KOPT-K1 (cell line): ENCODE measurements around the gene CALN1.

Experiments used
- H3K27ac ChIP-seq: fragments of 200-600 bp; sonication (generic); 2 replicates; pipeline ENCODE4 v1.5.1; 2016; ENCODE audit warnings: antibody characterized with exemption, mild to moderate bottlenecking, low read depth, low read length; ENCODE audit not compliant: poor library complexity, severe bottlenecking
- H3K36me3 ChIP-seq: fragments of 200-600 bp; sonication (generic); 2 replicates; pipeline ENCODE4 v1.5.1; 2017; ENCODE audit warnings: antibody characterized with exemption, mild to moderate bottlenecking, low read length, moderate library complexity; ENCODE audit not compliant: insufficient read depth
- H3K9me3 ChIP-seq: fragments of 200-600 bp; sonication (generic); 2 replicates; pipeline ENCODE4 v1.5.1; 2017; ENCODE audit warnings: antibody characterized with exemption, low read length, mild to moderate bottlenecking; ENCODE audit not compliant: insufficient read depth, poor library complexity, severe bottlenecking

Gene CALN1

GRCh38 chr7:72278550-72278949 is 133.6 kb downstream of the CALN1 start:
- H3K27ac ChIP-seq: no peak overlapping the region
- no peaks in the 10 kb centered on the region for H3K36me3 ChIP-seq
- no peaks in the 10 kb centered on the region for H3K9me3 ChIP-seq

- Histone ChIP-seq H3K9me3 (no peaks in the 10 kb centered on the region), H3K27ac (no peak overlapping the region), H3K36me3 (no peaks in the 10 kb centered on the region)
Measured at GRCh38 chr7:72275382-72276070, 136.6 kb downstream of the CALN1 start.

- no peaks in the 10 kb centered on the region for H3K9me3 ChIP-seq
Measured at GRCh38 chr7:72272479-72272878, 139.7 kb downstream of the CALN1 start.

DNA sequence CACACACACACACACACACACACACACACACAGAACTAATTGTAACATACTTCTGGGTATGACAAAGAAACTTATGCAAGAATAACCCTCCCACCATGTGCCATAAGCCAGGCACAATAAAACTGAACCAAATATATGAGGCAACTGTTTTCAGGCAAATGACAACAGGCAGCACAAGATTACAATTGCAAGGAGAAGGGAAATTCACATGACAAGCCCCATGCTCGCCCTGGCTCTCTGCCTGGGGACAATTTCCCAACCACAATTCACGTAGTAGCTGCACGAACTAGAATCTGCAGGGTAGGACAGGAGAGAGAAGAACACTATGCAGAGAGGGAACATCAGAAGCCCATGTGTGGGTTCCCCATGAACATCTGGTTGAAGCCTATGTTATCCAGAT is 143.3 kb downstream of the CALN1 start:
- Histone ChIP-seq H3K36me3 (no peaks in the 10 kb centered on the region), H3K27ac (no peak overlapping the region), H3K9me3 (no peaks in the 10 kb centered on the region)

More at GRCh38 chr7:72272479-72272878, 139.7 kb downstream of the CALN1 start:
- no peaks in the 10 kb centered on the region for H3K36me3 ChIP-seq
- no peak overlapping the region for H3K27ac ChIP-seq

DNA sequence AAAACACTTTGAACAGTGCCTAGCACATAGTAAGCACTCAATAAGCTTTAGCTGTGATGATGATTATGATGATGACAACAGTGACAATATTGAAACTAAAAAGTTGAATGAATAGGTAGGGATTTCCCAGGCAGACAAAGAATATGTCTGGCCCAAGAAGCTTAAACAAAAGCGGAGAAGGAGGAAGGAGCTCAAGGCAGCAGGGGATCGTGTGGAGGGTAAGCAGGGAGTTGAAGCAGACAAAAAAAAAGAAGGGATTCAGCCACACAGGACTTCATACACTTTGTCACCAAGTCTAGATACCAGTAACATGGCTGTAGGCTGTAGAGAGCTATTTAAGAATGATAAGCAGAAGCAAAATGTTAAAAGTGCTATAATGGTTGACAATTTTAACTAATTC is 144.0 kb downstream of the CALN1 start:
- Histone ChIP-seq H3K9me3 (no peaks in the 10 kb centered on the region), H3K27ac (no peak overlapping the region), H3K36me3 (no peaks in the 10 kb centered on the region)

- no peaks in the 10 kb centered on the region for H3K9me3 ChIP-seq
- no peaks in the 10 kb centered on the region for H3K36me3 ChIP-seq
- no peak overlapping the region for H3K27ac ChIP-seq
Measured at GRCh38 chr7:72267291-72267800, 144.8 kb downstream of the CALN1 start.

GRCh38 chr7:72266771-72267170 is 145.4 kb downstream of the CALN1 start:
- Histone ChIP-seq H3K36me3 (no peaks in the 10 kb centered on the region), H3K27ac (no peak overlapping the region), H3K9me3 (no peaks in the 10 kb centered on the region)

- Histone ChIP-seq H3K9me3 (no peaks in the 10 kb centered on the region), H3K36me3 (no peaks in the 10 kb centered on the region), H3K27ac (no peak overlapping the region)
Measured at GRCh38 chr7:72265071-72265904, 146.8 kb downstream of the CALN1 start.

DNA sequence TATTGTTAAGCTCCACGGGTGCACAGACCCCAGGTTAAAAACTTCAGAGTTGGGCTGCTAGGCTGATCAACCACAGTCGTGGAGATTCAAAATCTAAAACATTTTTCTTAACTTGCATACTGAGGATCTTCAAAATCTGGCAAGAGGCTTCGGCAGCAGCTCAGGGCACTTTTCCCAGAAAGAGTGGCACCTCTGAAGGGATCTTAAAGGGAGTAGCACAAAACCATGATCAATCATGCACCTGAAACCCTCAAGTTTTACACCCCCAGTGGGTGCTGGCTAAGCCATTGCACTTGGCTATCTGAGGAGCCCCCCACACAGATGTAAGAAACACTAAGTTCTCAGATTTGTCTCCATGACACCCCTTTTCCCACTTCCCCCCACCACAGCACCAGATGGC is 151.7 kb downstream of the CALN1 start:
- no peak overlapping the region for H3K27ac ChIP-seq
- H3K36me3 ChIP-seq: no peaks in the 10 kb centered on the region
- H3K9me3 ChIP-seq: peaks cover 3% of the 10 kb centered on the region

GRCh38 chr7:72258074-72258473 is 154.1 kb downstream of the CALN1 start:
- peaks cover 3% of the 10 kb centered on the region for H3K9me3 ChIP-seq
- H3K36me3 ChIP-seq: no peaks in the 10 kb centered on the region
- no peak overlapping the region for H3K27ac ChIP-seq

DNA sequence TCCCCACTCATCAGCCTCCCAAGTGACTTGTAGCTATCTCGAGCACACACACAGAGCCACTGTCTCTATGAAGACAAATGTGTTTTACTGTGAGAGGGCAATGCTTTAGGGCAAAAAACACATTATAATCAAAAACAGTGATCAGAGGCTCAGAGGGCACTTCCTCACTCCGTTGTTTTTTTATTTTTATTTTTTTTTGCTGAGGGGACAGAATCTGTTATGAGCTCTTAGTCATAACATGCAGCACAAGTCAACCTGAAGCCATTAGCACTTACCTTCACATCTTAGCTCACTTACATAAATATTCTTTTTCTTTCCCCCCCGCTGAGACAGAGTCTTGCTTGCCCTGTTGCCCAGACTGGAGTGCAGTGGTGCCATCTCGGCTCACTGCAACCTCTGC is 157.7 kb downstream of the CALN1 start:
- peaks cover 3% of the 10 kb centered on the region for H3K9me3 ChIP-seq
- H3K27ac ChIP-seq: no peak overlapping the region
- H3K36me3 ChIP-seq: no peaks in the 10 kb centered on the region

DNA sequence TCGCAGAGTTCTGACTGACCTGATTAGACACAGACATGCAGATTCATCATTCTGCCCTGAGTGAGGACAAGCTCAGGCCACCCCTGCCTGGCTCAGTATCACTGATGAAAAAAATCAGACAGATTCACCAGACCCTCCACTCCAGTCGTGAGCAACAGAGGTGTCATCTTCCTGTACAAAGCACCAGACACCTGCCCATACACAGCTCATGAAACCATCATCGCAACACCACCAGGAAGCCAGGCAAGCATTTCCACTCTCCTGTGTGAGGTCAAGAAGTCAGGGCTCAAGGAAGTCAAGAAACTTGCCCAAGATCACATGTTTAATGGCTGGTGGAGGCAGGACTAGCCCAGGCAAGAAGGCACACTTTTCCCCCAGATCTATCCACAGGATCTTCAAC is 163.0 kb downstream of the CALN1 start:
- H3K9me3 ChIP-seq: no peaks in the 10 kb centered on the region
- H3K36me3 ChIP-seq: no peaks in the 10 kb centered on the region
- no peak overlapping the region for H3K27ac ChIP-seq

DNA sequence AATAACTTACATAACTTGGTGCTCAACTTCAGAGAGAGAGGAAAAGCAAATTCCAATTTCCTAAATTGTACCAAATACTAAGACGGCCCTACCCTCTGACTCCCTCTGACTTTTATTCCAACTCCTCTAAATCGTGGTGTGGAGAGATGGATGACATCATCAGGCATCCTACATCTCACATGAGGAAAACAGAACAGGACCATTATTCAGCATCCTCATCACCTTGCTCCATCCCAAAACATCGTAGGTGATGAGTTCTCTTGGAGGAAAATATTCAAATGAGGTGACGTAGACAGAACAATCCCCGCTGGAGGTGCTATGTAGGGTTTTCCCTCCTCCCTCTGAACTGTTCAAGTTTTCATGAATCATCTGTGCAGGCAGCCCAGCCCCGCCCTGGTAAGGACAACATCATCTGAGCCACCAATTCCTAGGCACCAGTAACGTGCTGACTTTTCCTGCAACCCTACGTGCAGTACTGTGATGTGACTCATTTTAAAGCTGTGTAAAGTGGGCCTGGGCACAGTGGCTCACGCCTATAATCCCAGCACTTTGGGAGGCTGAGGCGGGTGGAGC is 167.2 kb downstream of the CALN1 start:
- Histone ChIP-seq H3K36me3 (no peaks in the 10 kb centered on the region), H3K27ac (no peak overlapping the region), H3K9me3 (no peaks in the 10 kb centered on the region)

- Histone ChIP-seq H3K27ac (no peak overlapping the region), H3K9me3 (no peaks in the 10 kb centered on the region), H3K36me3 (no peaks in the 10 kb centered on the region)
Measured at GRCh38 chr7:72243329-72243728, 168.8 kb downstream of the CALN1 start.

DNA sequence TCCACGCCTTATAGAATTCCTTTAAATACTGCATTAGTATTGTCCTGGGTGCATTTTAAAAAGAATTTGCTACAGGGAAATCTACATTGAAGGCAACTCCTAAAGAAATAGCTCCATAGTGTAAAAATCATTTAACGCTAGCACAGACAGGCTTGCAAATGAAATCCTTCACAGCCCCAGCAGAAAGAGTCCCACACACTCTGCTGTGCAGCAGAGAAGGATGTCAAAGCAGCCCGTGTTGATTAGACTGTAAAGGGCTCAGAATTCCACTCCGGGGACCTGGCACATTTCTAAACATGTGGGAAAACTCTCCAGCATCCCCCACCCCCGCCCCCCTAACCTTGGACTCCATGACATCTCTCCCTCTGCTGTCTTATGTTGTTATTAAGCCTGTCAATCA is 176.8 kb downstream of the CALN1 start:
- no peak overlapping the region for H3K27ac ChIP-seq
- H3K9me3 ChIP-seq: no peaks in the 10 kb centered on the region
- no peaks in the 10 kb centered on the region for H3K36me3 ChIP-seq
